HepG2 (cell line): ENCODE measurements around the gene TPI1. TPM values are rescaled to one million over a fixed set of nuclear protein-coding genes. Genes with fewer than 3 reads are reported as not detected.
A peak's percentile ranks its signal among the peaks of the same experiment; 100 is the strongest.

Experiments used
- AKAP8 ChIP-seq: sonication (generic); formaldehyde crosslinking; IDR thresholded peaks from 2 replicates; pipeline ENCODE4 v1.5.1; 2020; ENCODE audit warnings: mild to moderate bottlenecking, missing genetic modification reagents
- CENPX ChIP-seq: sonication (generic); formaldehyde crosslinking; IDR thresholded peaks from 2 replicates; pipeline ENCODE4 v1.9.0; 2021; ENCODE audit warnings: mild to moderate bottlenecking, missing genetic modification reagents, moderate library complexity
- GTF2F1 ChIP-seq: fragments of 150-350 bp; IDR thresholded peaks from 2 replicates; pipeline ENCODE4 v1.6.1; 2014; ENCODE audit warnings: low read length
- HDAC6 ChIP-seq: fragments of 200-600 bp; sonication (generic); IDR thresholded peaks from 2 replicates; pipeline ENCODE4 v1.7.0; 2017; ENCODE audit warnings: mild to moderate bottlenecking, antibody characterized with exemption, low read length, low read depth
- JUNB ChIP-seq: sonication (generic); formaldehyde crosslinking; IDR thresholded peaks from 2 replicates; pipeline ENCODE4 v1.8.0; 2022; ENCODE audit warnings: missing genetic modification reagents, mild to moderate bottlenecking, borderline replicate concordance
- MATR3 ChIP-seq: sonication (generic); formaldehyde crosslinking; IDR thresholded peaks from 2 replicates; pipeline ENCODE4 v1.4.0; 2020; ENCODE audit warnings: missing genetic modification reagents
- MTA3 ChIP-seq: sonication (generic); formaldehyde crosslinking; IDR thresholded peaks from 2 replicates; pipeline ENCODE4 v1.4.0; 2020; ENCODE audit warnings: missing genetic modification reagents
- NCOA1 ChIP-seq: sonication (generic); formaldehyde crosslinking; IDR thresholded peaks from 2 replicates; pipeline ENCODE4 v1.9.0; 2021; ENCODE audit warnings: missing genetic modification reagents
- NFATC3 ChIP-seq: sonication (generic); formaldehyde crosslinking; IDR thresholded peaks from 2 replicates; pipeline ENCODE4 v1.5.1; 2020; ENCODE audit warnings: mild to moderate bottlenecking, missing genetic modification reagents
- ONECUT2 ChIP-seq: sonication (generic); formaldehyde crosslinking; IDR thresholded peaks from 2 replicates; pipeline ENCODE4 v1.4.0; 2020; ENCODE audit warnings: missing genetic modification reagents
- PHF8 ChIP-seq: sonication (generic); formaldehyde crosslinking; IDR thresholded peaks from 2 replicates; pipeline ENCODE4 v1.5.0; 2020; ENCODE audit warnings: missing genetic modification reagents
- SATB2 ChIP-seq: sonication (generic); formaldehyde crosslinking; IDR thresholded peaks from 2 replicates; pipeline ENCODE4 v1.5.0; 2020; ENCODE audit warnings: missing genetic modification reagents
- TOPORS ChIP-seq: sonication (generic); formaldehyde crosslinking; IDR thresholded peaks from 2 replicates; pipeline ENCODE4 v1.8.0; 2023; ENCODE audit warnings: mild to moderate bottlenecking, missing genetic modification reagents
- ZBTB38 ChIP-seq: sonication (generic); formaldehyde crosslinking; IDR thresholded peaks from 2 replicates; pipeline ENCODE4 v1.5.1; 2020; ENCODE audit warnings: mild to moderate bottlenecking, missing genetic modification reagents
- ZNF138 ChIP-seq: sonication (generic); formaldehyde crosslinking; IDR thresholded peaks from 2 replicates; pipeline ENCODE4 v1.5.0; 2020; ENCODE audit warnings: mild to moderate bottlenecking, low read depth, missing genetic modification reagents
- ZNF160 ChIP-seq: sonication (generic); formaldehyde crosslinking; IDR thresholded peaks from 2 replicates; pipeline ENCODE4 v1.8.0; 2022; ENCODE audit warnings: mild to moderate bottlenecking, inconsistent platforms, missing genetic modification reagents
- ZNF207 ChIP-seq: fragments of 450-650 bp; IDR thresholded peaks from 2 replicates; pipeline ENCODE4 v1.6.1; 2016; ENCODE audit warnings: antibody characterized with exemption, borderline replicate concordance
- ZNF501 ChIP-seq: sonication (generic); formaldehyde crosslinking; IDR thresholded peaks from 2 replicates; pipeline ENCODE4 v1.5.1; 2020; ENCODE audit warnings: mild to moderate bottlenecking, moderate library complexity, missing genetic modification reagents
- ZNF558 ChIP-seq: sonication (generic); formaldehyde crosslinking; IDR thresholded peaks from 2 replicates; pipeline ENCODE4 v1.9.0; 2022; ENCODE audit warnings: mild to moderate bottlenecking, missing genetic modification reagents, borderline replicate concordance
- ZNF644 ChIP-seq: IDR thresholded peaks from 2 replicates; pipeline ENCODE4 v1.6.1; 2016; ENCODE audit warnings: low read depth
- ZNF660 ChIP-seq: sonication (generic); formaldehyde crosslinking; IDR thresholded peaks from 2 replicates; pipeline ENCODE4 v1.5.1; 2020; ENCODE audit warnings: mild to moderate bottlenecking, low read depth, missing genetic modification reagents, borderline replicate concordance
- ZNF746 ChIP-seq: sonication (generic); formaldehyde crosslinking; IDR thresholded peaks from 2 replicates; pipeline ENCODE4 v1.8.0; 2022; ENCODE audit warnings: mild to moderate bottlenecking, missing genetic modification reagents
- ZSCAN25 ChIP-seq: sonication (generic); formaldehyde crosslinking; IDR thresholded peaks from 2 replicates; pipeline ENCODE4 v1.8.0; 2022; ENCODE audit warnings: mild to moderate bottlenecking, missing genetic modification reagents
- polyA plus RNA-seq, 8 experiments: library from polyadenylated mRNA; depleted of rRNA in 3 of 8; stranded (reverse) in 7 of 8; unstranded in 1 of 8; fragments of >200 nt; fragmentation: Illumina TruSeq in 4 of 8; extraction: Trizol in 4 of 8; gene quantifications; 2 replicates each; pipeline versions ENCODE4 v1.2.1 to v1.2.3, GENCODE V29; 2011 to 2016; ENCODE audit warnings: low read depth in 4 of 8, missing spikeins in 1 of 8, mixed read lengths in 1 of 8; ENCODE audit not compliant: insufficient read depth in 1 of 8
- total RNA-seq, 5 experiments: library from RNA; depleted of rRNA; stranded (reverse); fragments of >200 nt; fragmentation: Illumina TruSeq; extraction: Trizol; gene quantifications; 2 replicates each; pipeline ENCODE4 v1.2.3, GENCODE V29; 2016; ENCODE audit warnings: low read depth in 1 of 5
- TF ChIP-seq, protein P1 (sequence below): sonication (generic); formaldehyde crosslinking; IDR thresholded peaks from 2 replicates; pipeline ENCODE4 v1.5.0; 2020; ENCODE audit warnings: missing genetic modification reagents
- TF ChIP-seq, protein P2 (sequence below): sonication (generic); formaldehyde crosslinking; IDR thresholded peaks from 2 replicates; pipeline ENCODE4 v1.4.0; 2020; ENCODE audit warnings: mild to moderate bottlenecking, missing genetic modification reagents
- TF ChIP-seq, protein P3 (sequence below): sonication (generic); formaldehyde crosslinking; conservative IDR thresholded peaks from 2 replicates; pipeline ENCODE4 v1.4.0; 2020; ENCODE audit warnings: mild to moderate bottlenecking, missing genetic modification reagents, moderate library complexity

Gene TPI1
- total and polyA plus RNA-seq, 2 of the 13 experiments (the other 11 are each of a cell fraction or from before 2014, with no cell fraction given), result 945 to 2,535 TPM

DNA sequence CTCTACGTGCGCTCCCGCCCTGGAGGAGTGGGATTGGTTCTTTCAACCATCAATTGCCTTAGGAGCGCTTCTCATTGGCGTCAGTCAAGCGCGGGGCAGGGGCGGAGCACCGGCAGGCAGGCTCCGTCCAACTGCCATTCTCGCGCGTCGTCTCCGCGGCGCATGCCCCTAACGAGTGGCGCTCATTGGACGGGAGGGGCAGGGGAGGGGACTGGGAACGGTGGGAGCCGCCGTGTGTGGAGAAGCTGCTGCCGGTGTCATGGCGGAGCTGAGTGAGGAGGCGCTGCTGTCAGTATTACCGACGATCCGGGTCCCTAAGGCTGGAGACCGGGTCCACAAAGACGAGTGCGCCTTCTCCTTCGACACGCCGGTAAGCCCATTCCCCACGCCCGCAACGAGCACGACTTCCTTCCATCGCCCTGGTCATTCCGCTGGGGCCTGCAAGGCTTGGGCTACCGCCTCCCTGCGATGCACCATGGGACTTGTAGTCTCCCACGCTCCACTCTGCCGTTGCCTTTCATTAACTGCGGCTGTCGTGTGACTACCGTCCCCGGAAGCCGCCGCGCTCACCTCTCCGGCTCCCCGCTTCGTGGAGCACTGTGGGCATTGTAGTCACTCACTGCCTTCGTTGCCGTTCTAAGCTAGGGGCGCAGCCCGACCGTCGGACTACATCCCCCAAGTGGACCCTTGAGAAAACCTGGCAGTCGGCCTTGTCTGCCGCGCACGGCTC, 15.2 kb upstream of the TPI1 start, which contains the start of gene USP5 (continued):
- no peak for TF ChIP-seq ZNF660
- TF ChIP-seq ZBTB38 (CRISPR knock-in tag), result peak; percentile 35; the same call in 1 of the 2 replicates
- TF ChIP-seq MATR3 (CRISPR knock-in tag), result no peak
- peak; percentile 46 for TF ChIP-seq ZSCAN25
- TF ChIP-seq MTA3 (CRISPR knock-in tag), result no peak
- TF ChIP-seq NFATC3 (CRISPR knock-in tag), result no peak
- TF ChIP-seq ZNF207, result no peak
- no peak for TF ChIP-seq ONECUT2 (CRISPR knock-in tag)
- TF ChIP-seq ZNF501, result peak; percentile 86
- TF ChIP-seq JUNB, result no peak
- no peak for TF ChIP-seq CENPX (CRISPR knock-in tag)
- peak; percentile 97 for TF ChIP-seq PHF8 (CRISPR knock-in tag)
- TF ChIP-seq, protein P1, sequence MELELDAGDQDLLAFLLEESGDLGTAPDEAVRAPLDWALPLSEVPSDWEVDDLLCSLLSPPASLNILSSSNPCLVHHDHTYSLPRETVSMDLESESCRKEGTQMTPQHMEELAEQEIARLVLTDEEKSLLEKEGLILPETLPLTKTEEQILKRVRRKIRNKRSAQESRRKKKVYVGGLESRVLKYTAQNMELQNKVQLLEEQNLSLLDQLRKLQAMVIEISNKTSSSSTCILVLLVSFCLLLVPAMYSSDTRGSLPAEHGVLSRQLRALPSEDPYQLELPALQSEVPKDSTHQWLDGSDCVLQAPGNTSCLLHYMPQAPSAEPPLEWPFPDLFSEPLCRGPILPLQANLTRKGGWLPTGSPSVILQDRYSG (CRISPR knock-in tag), result no peak
- no peak for TF ChIP-seq ZNF138 (CRISPR knock-in tag)
- TF ChIP-seq, protein P2, sequence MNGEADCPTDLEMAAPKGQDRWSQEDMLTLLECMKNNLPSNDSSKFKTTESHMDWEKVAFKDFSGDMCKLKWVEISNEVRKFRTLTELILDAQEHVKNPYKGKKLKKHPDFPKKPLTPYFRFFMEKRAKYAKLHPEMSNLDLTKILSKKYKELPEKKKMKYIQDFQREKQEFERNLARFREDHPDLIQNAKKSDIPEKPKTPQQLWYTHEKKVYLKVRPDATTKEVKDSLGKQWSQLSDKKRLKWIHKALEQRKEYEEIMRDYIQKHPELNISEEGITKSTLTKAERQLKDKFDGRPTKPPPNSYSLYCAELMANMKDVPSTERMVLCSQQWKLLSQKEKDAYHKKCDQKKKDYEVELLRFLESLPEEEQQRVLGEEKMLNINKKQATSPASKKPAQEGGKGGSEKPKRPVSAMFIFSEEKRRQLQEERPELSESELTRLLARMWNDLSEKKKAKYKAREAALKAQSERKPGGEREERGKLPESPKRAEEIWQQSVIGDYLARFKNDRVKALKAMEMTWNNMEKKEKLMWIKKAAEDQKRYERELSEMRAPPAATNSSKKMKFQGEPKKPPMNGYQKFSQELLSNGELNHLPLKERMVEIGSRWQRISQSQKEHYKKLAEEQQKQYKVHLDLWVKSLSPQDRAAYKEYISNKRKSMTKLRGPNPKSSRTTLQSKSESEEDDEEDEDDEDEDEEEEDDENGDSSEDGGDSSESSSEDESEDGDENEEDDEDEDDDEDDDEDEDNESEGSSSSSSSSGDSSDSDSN, result peak; percentile 56
- no peak for TF ChIP-seq NCOA1 (CRISPR knock-in tag)
- TF ChIP-seq HDAC6, result no peak
- TF ChIP-seq TOPORS (CRISPR knock-in tag), result 0 out of 2 replicates have a peak, but pooled peaks have one; percentile 53
- TF ChIP-seq ZNF160 (CRISPR knock-in tag), result no peak; the same call in 1 of the 2 replicates
- no peak for TF ChIP-seq ZNF644 (CRISPR knock-in tag)
- no peak for TF ChIP-seq ZNF558 (CRISPR knock-in tag)
- no peak for TF ChIP-seq GTF2F1
- no peak for TF ChIP-seq SATB2 (CRISPR knock-in tag)
- TF ChIP-seq, protein P3, sequence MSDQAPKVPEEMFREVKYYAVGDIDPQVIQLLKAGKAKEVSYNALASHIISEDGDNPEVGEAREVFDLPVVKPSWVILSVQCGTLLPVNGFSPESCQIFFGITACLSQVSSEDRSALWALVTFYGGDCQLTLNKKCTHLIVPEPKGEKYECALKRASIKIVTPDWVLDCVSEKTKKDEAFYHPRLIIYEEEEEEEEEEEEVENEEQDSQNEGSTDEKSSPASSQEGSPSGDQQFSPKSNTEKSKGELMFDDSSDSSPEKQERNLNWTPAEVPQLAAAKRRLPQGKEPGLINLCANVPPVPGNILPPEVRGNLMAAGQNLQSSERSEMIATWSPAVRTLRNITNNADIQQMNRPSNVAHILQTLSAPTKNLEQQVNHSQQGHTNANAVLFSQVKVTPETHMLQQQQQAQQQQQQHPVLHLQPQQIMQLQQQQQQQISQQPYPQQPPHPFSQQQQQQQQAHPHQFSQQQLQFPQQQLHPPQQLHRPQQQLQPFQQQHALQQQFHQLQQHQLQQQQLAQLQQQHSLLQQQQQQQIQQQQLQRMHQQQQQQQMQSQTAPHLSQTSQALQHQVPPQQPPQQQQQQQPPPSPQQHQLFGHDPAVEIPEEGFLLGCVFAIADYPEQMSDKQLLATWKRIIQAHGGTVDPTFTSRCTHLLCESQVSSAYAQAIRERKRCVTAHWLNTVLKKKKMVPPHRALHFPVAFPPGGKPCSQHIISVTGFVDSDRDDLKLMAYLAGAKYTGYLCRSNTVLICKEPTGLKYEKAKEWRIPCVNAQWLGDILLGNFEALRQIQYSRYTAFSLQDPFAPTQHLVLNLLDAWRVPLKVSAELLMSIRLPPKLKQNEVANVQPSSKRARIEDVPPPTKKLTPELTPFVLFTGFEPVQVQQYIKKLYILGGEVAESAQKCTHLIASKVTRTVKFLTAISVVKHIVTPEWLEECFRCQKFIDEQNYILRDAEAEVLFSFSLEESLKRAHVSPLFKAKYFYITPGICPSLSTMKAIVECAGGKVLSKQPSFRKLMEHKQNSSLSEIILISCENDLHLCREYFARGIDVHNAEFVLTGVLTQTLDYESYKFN (CRISPR knock-in tag), result peak; percentile 13; the same call in 1 of the 2 replicates
- no peak for TF ChIP-seq AKAP8 (CRISPR knock-in tag)
- no peak for TF ChIP-seq ZNF746
